GM19328 (cell line): ENCODE measurements around the gene USP17L19.
"Not testable (repeated sequence)": the region's sequence is repeated elsewhere in the genome, so short reads cannot be mapped to it uniquely, and the experiment has no call there.

Source experiments
- ATAC-seq: cut with Tn5 transposase; IDR thresholded peaks from one replicate; pipeline ENCODE4 v1.9.1; 2021; ENCODE audit warnings: mild to moderate bottlenecking, moderate library complexity; ENCODE audit not compliant: unreplicated experiment

USP17L19 gene, protein sequence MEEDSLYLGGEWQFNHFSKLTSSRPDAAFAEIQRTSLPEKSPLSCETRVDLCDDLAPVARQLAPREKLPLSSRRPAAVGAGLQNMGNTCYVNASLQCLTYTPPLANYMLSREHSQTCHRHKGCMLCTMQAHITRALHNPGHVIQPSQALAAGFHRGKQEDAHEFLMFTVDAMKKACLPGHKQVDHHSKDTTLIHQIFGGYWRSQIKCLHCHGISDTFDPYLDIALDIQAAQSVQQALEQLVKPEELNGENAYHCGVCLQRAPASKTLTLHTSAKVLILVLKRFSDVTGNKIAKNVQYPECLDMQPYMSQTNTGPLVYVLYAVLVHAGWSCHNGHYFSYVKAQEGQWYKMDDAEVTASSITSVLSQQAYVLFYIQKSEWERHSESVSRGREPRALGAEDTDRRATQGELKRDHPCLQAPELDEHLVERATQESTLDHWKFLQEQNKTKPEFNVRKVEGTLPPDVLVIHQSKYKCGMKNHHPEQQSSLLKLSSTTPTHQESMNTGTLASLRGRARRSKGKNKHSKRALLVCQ

GRCh38 chr4:9253078-9253477 lies at the start of gene USP17L19:
USP17L19 (plus strand) TSS chr4:9253378; CDS start chr4:9253378, 0 bp downstream.
- ATAC-seq = not testable (repeated sequence)

GRCh38 chr4:9210357-9210756 lies 42.8 kb upstream of the USP17L19 start, which contains the start of gene USP17L10:
USP17L10 (plus strand) TSS chr4:9210657; CDS start chr4:9210657, 0 bp downstream.
- ATAC-seq = not testable (repeated sequence)

GRCh38 chr4:9214701-9215100 lies 38.5 kb upstream of the USP17L19 start:
- ATAC-seq = not testable (repeated sequence)

GRCh38 chr4:9215105-9215504 lies 38.1 kb upstream of the USP17L19 start, which contains the start of gene USP17L11:
USP17L11 (plus strand) TSS chr4:9215405; CDS start chr4:9215405, 0 bp downstream.
- not testable (repeated sequence) for ATAC-seq

DNA sequence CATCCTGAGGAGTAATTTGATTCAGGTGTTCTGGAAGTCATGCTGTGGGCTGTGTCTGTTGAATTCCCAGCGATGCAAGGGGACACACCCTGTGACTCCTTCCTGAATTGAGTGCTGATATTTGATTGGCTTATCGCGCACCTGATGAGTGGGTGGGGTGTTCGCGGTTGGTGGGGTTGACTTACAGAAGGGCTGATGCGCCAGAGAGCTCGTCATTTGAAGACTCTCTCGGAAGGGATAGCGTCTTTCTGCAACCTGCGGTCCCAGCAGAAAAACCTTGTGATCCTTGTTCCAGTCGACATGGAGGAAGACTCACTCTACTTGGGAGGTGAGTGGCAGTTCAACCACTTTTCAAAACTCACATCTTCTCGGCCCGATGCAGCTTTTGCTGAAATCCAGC lies 33.3 kb upstream of the USP17L19 start, which contains the start of gene USP17L12:
Gene USP17L12, plus strand, starts transcription at position 301 of the 400 bp plus-strand sequence. Its CDS starts 0 bp downstream, at position 301.
- ATAC-seq = not testable (repeated sequence)

- ATAC-seq = not testable (repeated sequence)
These were observed 28.6 kb upstream of the USP17L19 start, which contains the start of gene USP17L13 for GRCh38 chr4:9224596-9224995. USP17L13 (plus strand) TSS chr4:9224896; CDS start chr4:9224896, 0 bp downstream.

- ATAC-seq = not testable (repeated sequence)
These were observed 22.9 kb upstream of the USP17L19 start for GRCh38 chr4:9230249-9230648.

- ATAC-seq = not testable (repeated sequence)
These were observed 19.1 kb upstream of the USP17L19 start, which contains the start of gene USP17L15 for GRCh38 chr4:9234085-9234484. USP17L15 (plus strand) TSS chr4:9234385; CDS start chr4:9234385, 0 bp downstream.

GRCh38 chr4:9238461-9238860 lies 14.7 kb upstream of the USP17L19 start:
- not testable (repeated sequence) for ATAC-seq

- ATAC-seq = not testable (repeated sequence)
These were observed 9.6 kb upstream of the USP17L19 start, which contains the start of gene USP17L17 for GRCh38 chr4:9243579-9243978. USP17L17 (plus strand) TSS chr4:9243879; CDS start chr4:9243879, 0 bp downstream.

DNA sequence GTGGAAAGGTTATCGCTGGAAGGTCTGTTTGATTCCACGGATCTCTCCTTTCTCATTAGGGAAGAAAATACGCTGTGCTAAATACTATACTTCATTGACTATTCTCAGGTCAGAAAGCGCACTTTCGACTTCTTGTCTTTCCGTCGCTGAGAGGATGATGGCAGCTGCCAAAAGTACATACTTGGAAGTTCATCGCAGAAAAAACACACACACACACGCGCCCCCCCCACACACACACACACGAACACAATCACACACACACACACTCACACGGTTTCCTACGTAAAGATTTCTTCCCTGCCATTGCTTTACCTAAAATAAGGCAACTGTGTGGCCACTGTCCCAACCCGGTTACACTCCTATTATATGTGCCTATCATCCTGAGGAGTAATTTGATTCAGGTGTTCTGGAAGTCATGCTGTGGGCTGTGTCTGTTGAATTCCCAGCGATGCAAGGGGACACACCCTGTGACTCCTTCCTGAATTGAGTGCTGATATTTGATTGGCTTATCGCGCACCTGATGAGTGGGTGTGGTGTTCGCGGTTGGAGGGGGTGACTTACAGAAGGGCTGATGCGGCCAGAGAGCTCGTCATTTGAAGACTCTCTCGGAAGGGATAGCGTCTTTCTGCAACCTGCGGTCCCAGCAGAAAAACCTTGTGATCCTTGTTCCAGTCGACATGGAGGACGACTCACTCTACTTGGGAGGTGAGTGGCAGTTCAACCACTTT lies 5.1 kb upstream of the USP17L19 start, which contains the start of gene USP17L18:
Gene USP17L18, plus strand, starts transcription at position 678 of the 728 bp plus-strand sequence. Its CDS starts 0 bp downstream, at position 678.
- not testable (repeated sequence) for ATAC-seq

- ATAC-seq = not testable (repeated sequence)
These were observed 4.6 kb downstream of the USP17L19 start, which contains the start of gene USP17L20 for GRCh38 chr4:9257824-9258223. USP17L20 (plus strand) TSS chr4:9258124; CDS start chr4:9258124, 0 bp downstream.

- not testable (repeated sequence) for ATAC-seq
These were observed 9.4 kb downstream of the USP17L19 start, which contains the start of gene USP17L21 for GRCh38 chr4:9262572-9262971. USP17L21 (plus strand) TSS chr4:9262872; CDS start chr4:9262872, 0 bp downstream.

DNA sequence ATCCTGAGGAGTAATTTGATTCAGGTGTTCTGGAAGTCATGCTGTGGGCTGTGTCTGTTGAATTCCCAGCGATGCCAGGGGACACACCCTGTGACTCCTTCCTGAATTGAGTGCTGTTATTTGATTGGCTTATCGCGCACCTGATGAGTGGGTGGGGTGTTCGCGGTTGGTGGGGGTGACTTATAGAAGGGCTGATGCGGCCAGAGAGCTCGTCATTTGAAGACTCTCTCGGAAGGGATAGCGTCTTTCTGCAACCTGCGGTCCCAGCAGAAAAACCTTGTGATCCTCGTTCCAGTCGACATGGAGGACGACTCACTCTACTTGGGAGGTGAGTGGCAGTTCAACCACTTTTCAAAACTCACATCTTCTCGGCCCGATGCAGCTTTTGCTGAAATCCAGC lies 14.1 kb downstream of the USP17L19 start, which contains the start of gene USP17L22:
Gene USP17L22, plus strand, starts transcription at position 301 of the 400 bp plus-strand sequence. Its CDS starts 0 bp downstream, at position 301.
- not testable (repeated sequence) for ATAC-seq

- ATAC-seq = not testable (repeated sequence)
These were observed 18.5 kb downstream of the USP17L19 start for GRCh38 chr4:9271719-9272118.
